ENCODE data around the gene PSME3IP1. TPM values are rescaled to one million over a fixed set of nuclear protein-coding genes. Genes with fewer than 3 reads are reported as not detected.
"Not testable (repeated sequence)": the region's sequence is repeated elsewhere in the genome, so short reads cannot be mapped to it uniquely, and the experiment has no call there.

PSME3IP1 gene
- total RNA-seq, 1 donor from 2014 or later, result 94.4 TPM

DNA sequence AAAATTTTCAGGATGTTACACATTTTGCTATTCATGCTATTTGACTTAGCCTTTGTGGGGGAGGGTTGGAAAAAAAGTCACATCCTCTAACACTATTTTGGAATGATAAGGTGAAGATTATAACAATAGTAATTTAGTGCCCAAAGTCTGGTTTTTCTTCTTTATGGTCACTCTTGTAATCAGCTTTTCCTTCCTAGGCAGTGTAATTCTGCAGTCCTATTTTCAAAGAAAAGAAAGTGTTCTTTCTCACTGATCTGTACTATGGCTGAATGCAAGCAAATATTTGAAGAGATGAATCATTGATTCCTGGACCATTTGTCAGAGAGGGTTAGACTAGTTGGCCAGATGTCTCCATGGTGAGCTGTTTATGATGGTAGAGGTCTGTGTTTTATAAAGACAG lies 8.7 kb upstream of the PSME3IP1 start:
- H3K27ac Mint-ChIP-seq, result peak overlapping the region; percentile 57
- H3K4me3 Mint-ChIP-seq, result no peak overlapping the region
- DNase-seq (ENCODE audit: extremely low spot score, unreplicated experiment), result no peak
- H3K4me1 Mint-ChIP-seq (ENCODE audit: unreplicated experiment), result peaks cover 37% of the 10 kb centered on the region
- H3K36me3 Mint-ChIP-seq, result peaks cover 9% of the 10 kb centered on the region
- H3K27me3 Mint-ChIP-seq, result no peaks in the 10 kb centered on the region
- TF ChIP-seq, protein P1, sequence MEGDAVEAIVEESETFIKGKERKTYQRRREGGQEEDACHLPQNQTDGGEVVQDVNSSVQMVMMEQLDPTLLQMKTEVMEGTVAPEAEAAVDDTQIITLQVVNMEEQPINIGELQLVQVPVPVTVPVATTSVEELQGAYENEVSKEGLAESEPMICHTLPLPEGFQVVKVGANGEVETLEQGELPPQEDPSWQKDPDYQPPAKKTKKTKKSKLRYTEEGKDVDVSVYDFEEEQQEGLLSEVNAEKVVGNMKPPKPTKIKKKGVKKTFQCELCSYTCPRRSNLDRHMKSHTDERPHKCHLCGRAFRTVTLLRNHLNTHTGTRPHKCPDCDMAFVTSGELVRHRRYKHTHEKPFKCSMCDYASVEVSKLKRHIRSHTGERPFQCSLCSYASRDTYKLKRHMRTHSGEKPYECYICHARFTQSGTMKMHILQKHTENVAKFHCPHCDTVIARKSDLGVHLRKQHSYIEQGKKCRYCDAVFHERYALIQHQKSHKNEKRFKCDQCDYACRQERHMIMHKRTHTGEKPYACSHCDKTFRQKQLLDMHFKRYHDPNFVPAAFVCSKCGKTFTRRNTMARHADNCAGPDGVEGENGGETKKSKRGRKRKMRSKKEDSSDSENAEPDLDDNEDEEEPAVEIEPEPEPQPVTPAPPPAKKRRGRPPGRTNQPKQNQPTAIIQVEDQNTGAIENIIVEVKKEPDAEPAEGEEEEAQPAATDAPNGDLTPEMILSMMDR (conservative IDR thresholded peaks at IDR 0.05), result no peak
- H3K9me3 Mint-ChIP-seq, result peaks cover 6% of the 10 kb centered on the region

DNA sequence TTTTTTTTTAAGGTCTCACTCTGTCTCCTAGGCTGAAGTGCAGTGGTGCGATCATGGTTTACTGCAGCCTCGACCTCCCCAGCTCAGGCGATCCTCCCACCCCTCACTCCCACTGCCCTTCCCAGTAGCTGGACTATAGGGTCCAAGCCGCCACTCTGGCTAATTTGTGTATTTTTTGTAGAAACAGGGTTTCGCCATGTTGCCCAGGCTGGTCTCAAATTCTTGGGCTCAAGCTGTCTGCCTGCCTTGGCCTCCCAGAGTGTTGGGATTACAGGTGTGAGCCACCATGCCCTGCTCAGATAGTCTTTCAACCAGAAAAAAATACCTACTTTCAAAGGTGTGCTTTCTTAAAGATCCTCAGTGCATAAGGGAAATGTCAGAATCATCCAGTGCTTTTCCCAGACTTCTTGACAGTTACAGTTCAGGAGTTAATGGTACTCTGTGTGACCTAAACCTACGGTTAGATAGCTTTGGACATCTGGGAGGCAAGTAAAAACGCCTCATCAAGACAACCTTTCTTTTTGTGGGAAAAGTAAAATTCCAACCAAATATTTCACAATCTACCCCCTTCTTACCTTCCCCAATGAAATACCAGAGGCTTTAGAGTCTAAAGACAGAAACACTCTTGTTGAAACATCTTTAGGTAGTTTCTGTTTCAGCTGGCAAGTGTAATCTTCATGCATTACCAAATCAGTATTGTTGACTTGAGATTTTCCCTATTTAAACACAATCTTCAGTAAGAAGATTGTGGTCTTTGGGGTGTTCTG lies 7.1 kb upstream of the PSME3IP1 start:
- no peak overlapping the region for H3K4me3 Mint-ChIP-seq
- H3K9me3 Mint-ChIP-seq, result no peaks in the 10 kb centered on the region
- H3K4me1 Mint-ChIP-seq (ENCODE audit: unreplicated experiment), result peaks cover 35% of the 10 kb centered on the region
- TF ChIP-seq, protein P1 (conservative IDR thresholded peaks at IDR 0.05), result no peak
- H3K36me3 Mint-ChIP-seq, result no peaks in the 10 kb centered on the region
- no peak for DNase-seq (ENCODE audit: extremely low spot score, unreplicated experiment)
- no peaks in the 10 kb centered on the region for H3K27me3 Mint-ChIP-seq
- H3K27ac Mint-ChIP-seq, result no peak overlapping the region

- Mint-ChIP-seq H3K4me1 (ENCODE audit: unreplicated experiment) (peaks cover 38% of the 10 kb centered on the region), H3K27me3 (no peaks in the 10 kb centered on the region), H3K27ac (no peak overlapping the region), H3K4me3 (no peak overlapping the region), H3K9me3 (no peaks in the 10 kb centered on the region), H3K36me3 (no peaks in the 10 kb centered on the region)
- TF ChIP-seq, protein P1 (conservative IDR thresholded peaks at IDR 0.05), result no peak
- DNase-seq (ENCODE audit: extremely low spot score, unreplicated experiment), result no peak
These were observed 6.3 kb upstream of the PSME3IP1 start for GRCh38 chr16:57192146-57192545.

GRCh38 chr16:57191056-57191571 lies 5.3 kb upstream of the PSME3IP1 start:
- Mint-ChIP-seq H3K4me1 (ENCODE audit: unreplicated experiment) (peaks cover 35% of the 10 kb centered on the region), H3K27me3 (no peaks in the 10 kb centered on the region), H3K27ac (no peak overlapping the region), H3K36me3 (no peaks in the 10 kb centered on the region), H3K9me3 (no peaks in the 10 kb centered on the region), H3K4me3 (peak overlapping the region; percentile 24)
- TF ChIP-seq, protein P1 (conservative IDR thresholded peaks at IDR 0.05), result no peak
- no peak for DNase-seq (ENCODE audit: extremely low spot score, unreplicated experiment)

GRCh38 chr16:57190136-57190535 lies 4.3 kb upstream of the PSME3IP1 start:
- no peak overlapping the region for H3K4me3 Mint-ChIP-seq
- no peaks in the 10 kb centered on the region for H3K9me3 Mint-ChIP-seq
- no peak overlapping the region for H3K27ac Mint-ChIP-seq
- no peak for DNase-seq (ENCODE audit: extremely low spot score, unreplicated experiment)
- no peaks in the 10 kb centered on the region for H3K27me3 Mint-ChIP-seq
- H3K36me3 Mint-ChIP-seq, result no peaks in the 10 kb centered on the region
- peaks cover 36% of the 10 kb centered on the region for H3K4me1 Mint-ChIP-seq (ENCODE audit: unreplicated experiment)
- TF ChIP-seq, protein P1 (conservative IDR thresholded peaks at IDR 0.05), result no peak

- not testable (repeated sequence) for H3K4me3 Mint-ChIP-seq; H3K36me3 Mint-ChIP-seq; DNase-seq (ENCODE audit: extremely low spot score, unreplicated experiment); H3K27me3 Mint-ChIP-seq; H3K9me3 Mint-ChIP-seq; H3K27ac Mint-ChIP-seq
- peaks cover 36% of the 10 kb centered on the region for H3K4me1 Mint-ChIP-seq (ENCODE audit: unreplicated experiment)
These were observed 3.7 kb upstream of the PSME3IP1 start for GRCh38 chr16:57189527-57189926.

Data from type B pancreatic cell (in vitro differentiated cells).